Kidney (tissue), 14 donors: Measurements from ENCODE around the gene FAM161A. TPM values are rescaled to one million over a fixed set of nuclear protein-coding genes. Genes with fewer than 3 reads are reported as not detected.

Source experiments
- DNase-seq, 5 donors: peaks; one replicate each; pipeline ENCODE4 v3.0.0-alpha.2; 2013 to 2020
- FAIRE-seq: peaks from 2 replicates; lab custom pipeline; 2012; peaks lifted over from hg19 to GRCh38; lab: Jason Lieb, UNC
- H3K27ac ChIP-seq, 2 donors: one replicate each; pipeline ENCODE4 v1.7.0; 2013; ENCODE audit warnings: low read depth in 2 of 2, low read length in 2 of 2, inconsistent platforms in 1 of 2
- H3K27me3 ChIP-seq: one replicate; pipeline ENCODE4 v1.7.1; 2013; ENCODE audit warnings: low read length, inconsistent platforms; ENCODE audit not compliant: control insufficient read depth, insufficient read depth
- H3K36me3 ChIP-seq, 3 donors: one replicate each; pipeline versions ENCODE4 v1.7.0 to v1.7.1; 2013; ENCODE audit warnings: low read length in 3 of 3, control low read depth in 1 of 3, inconsistent platforms in 1 of 3; ENCODE audit not compliant: insufficient read depth in 3 of 3, control insufficient read depth in 2 of 3
- H3K4me1 ChIP-seq, 3 donors: one replicate each; pipeline versions ENCODE4 v1.7.0 to v1.7.1; 2013; ENCODE audit warnings: low read length in 3 of 3, inconsistent platforms in 1 of 3, low read depth in 1 of 3; ENCODE audit not compliant: control insufficient read depth in 2 of 3, insufficient read depth in 2 of 3
- H3K4me3 ChIP-seq, 3 donors: one replicate each; pipeline versions ENCODE4 v1.7.0 to v1.8.1; 2013; ENCODE audit warnings: low read length in 3 of 3, control low read depth in 1 of 3, inconsistent platforms in 1 of 3
- H3K9ac ChIP-seq, 3 donors: one replicate each; pipeline versions ENCODE4 v1.7.0 to v1.7.1; 2013; ENCODE audit warnings: low read length in 3 of 3, control low read depth in 1 of 3, inconsistent platforms in 1 of 3
- H3K9me3 ChIP-seq, 3 donors: one replicate each; pipeline versions ENCODE4 v1.7.0 to v1.7.1; 2013; ENCODE audit warnings: low read length in 3 of 3, control low read depth in 1 of 3, inconsistent platforms in 1 of 3; ENCODE audit not compliant: control insufficient read depth in 2 of 3, insufficient read depth in 1 of 3
- CTCF ChIP-seq: IDR thresholded peaks from 3 replicates; pipeline ENCODE4 v1.5.1; 2012; ENCODE audit warnings: mild to moderate bottlenecking, moderate library complexity, borderline replicate concordance; ENCODE audit not compliant: insufficient read depth; ENCODE audit errors: extremely low read depth
- intact Hi-C: fragments of 100-400 bp; cut with DNase I; formaldehyde crosslinking; loops from one replicate; pipeline ENCODE4 v1.11.1; 2022
- polyA plus RNA-seq: library from polyadenylated mRNA; stranded (reverse); fragments of 350-450 nt; fragmentation: Illumina TruSeq; extraction: RNeasy Lipid Tissue Mini Kit (QIAGEN cat#74804); gene quantifications from one replicate; pipeline ENCODE4 v1.2.3, GENCODE V29; 2014; ENCODE audit warnings: low read depth, low replicate concordance; ENCODE audit not compliant: insufficient read depth
- total RNA-seq: library from RNA; stranded (reverse); fragmentation: NEBNext Ultra II Directional; extraction: Animal tissue kit (Norgen Biotek cat#: 25700); gene quantifications from one replicate; pipeline ENCODE4 v1.2.1, GENCODE V29; 2021
- donor health status: control.
- donor health status: control.
- donor health status: control.
- donor health status: control.
- donor health status: control.
- donor health status: DM: yes; HTN: yes; CAD: no.
- donor health status: Normal renal cell carcinoma (clear cell type).

FAM161A gene
- total and polyA plus RNA-seq, 2 donors from 2014 or later = 1.5 to 3.7 TPM

DNA sequence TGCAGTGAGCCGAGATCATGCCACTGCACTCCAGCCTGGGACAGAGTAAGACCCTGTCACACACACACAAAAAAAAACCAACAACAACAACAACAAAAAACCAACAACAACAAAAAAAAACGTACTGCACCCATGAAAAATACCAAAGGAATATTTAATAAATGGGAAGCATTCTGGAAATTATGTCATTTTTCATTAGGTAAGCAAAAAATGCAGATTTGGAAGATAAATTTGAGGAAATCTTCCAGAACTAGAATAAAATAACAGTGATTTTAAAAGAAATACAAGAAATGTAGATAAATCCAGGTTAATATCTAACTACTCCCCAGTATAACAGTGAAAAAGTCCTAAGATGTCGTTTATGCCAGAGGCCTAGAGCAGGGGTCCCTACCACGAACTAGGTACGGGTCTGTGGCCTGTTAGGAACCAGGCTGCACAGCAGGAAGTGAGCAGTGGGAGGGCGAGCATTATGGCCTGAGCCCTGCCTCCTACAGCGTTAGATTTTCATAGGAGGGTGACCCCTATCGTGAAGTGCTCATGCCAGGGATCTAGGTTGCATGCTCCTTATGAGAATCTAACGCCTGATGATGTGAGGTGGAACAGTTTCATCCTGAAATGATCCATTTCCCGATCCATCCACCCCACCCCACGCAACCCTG lies 21.5 kb downstream of the FAM161A start:
- no peak for FAIRE-seq
- Histone ChIP-seq H3K27me3 (no peaks in the 10 kb centered on the region), H3K36me3 (no peaks in the 10 kb centered on the region), H3K27ac (no peak overlapping the region), H3K9me3 (no peaks in the 10 kb centered on the region), H3K4me1 (no peaks in the 10 kb centered on the region), H3K4me3 (no peak overlapping the region), H3K9ac (no peak overlapping the region)
- no peak for TF ChIP-seq CTCF
- DNase-seq = no peak
- intact Hi-C loops = no loop called here

DNA sequence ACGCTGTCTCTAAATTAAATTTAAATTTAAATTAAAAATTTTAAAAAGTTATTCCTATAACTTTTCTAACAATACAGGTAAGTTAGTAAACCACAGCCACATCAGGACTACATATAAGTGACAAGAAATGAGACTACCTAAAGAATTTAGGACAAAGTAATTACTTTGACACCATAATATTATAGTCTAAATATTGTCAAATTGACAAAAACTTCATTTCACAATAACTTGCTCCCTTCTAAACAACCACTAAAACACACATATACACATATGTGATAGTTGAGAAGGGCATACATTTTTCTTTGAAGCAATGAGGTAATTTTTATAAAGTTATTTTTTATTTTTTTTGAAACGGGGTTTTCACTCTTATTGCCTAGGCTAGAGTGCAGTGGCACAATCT lies 31.6 kb downstream of the FAM161A start:
- no peak for TF ChIP-seq CTCF
- FAIRE-seq (no peak), DNase-seq (no peak)
- Histone ChIP-seq H3K27me3 (no peaks in the 10 kb centered on the region), H3K9me3 (no peaks in the 10 kb centered on the region), H3K4me1 (no peaks in the 10 kb centered on the region), H3K27ac (no peak overlapping the region), H3K36me3 (no peaks in the 10 kb centered on the region), H3K4me3 (no peak overlapping the region), H3K9ac (no peak overlapping the region)
- intact Hi-C loops = no loop called here

- no peak overlapping the region for H3K9ac ChIP-seq
- H3K27me3 ChIP-seq = no peaks in the 10 kb centered on the region
- TF ChIP-seq CTCF = no peak
- H3K9me3 ChIP-seq = no peaks in the 10 kb centered on the region
- H3K4me3 ChIP-seq = peak overlapping the region in 1 of 3 donors; percentile 19
- intact Hi-C loops = no loop called here
- H3K27ac ChIP-seq = no peak overlapping the region
- no peak for FAIRE-seq
- peak in 1 of 5 donors; percentile 20 for DNase-seq
- H3K4me1 ChIP-seq = peaks cover 0 to 5% (median 0%) of the 10 kb centered on the region in 3 donors
- no peaks in the 10 kb centered on the region for H3K36me3 ChIP-seq
These were observed 37.1 kb downstream of the FAM161A start for GRCh38 chr2:61816480-61817355.
